GM12892 (cell line): Measurements from ENCODE around the gene TTLL6.

Experiments used
- DNase-seq: peaks from one replicate; pipeline ENCODE4 v3.0.0; 2011; ENCODE audit not compliant: insufficient read length
- FAIRE-seq: peaks from 2 replicates; lab custom pipeline; 2011; peaks lifted over from hg19 to GRCh38; lab: Jason Lieb, UNC
- POLR2A ChIP-seq: IDR thresholded peaks from 2 replicates; pipeline ENCODE4 v1.6.1; 2011; ENCODE audit warnings: low read depth, low read length, control low read depth
- POLR2AphosphoS5 ChIP-seq: IDR thresholded peaks from 2 replicates; pipeline ENCODE4 v1.6.1; 2011; ENCODE audit warnings: low read depth, low read length, control low read depth
- TAF1 ChIP-seq: IDR thresholded peaks from 2 replicates; pipeline ENCODE4 v1.6.1; 2011; ENCODE audit warnings: low read depth, mild to moderate bottlenecking, control low read depth, low read length, borderline replicate concordance

TTLL6 gene

DNA sequence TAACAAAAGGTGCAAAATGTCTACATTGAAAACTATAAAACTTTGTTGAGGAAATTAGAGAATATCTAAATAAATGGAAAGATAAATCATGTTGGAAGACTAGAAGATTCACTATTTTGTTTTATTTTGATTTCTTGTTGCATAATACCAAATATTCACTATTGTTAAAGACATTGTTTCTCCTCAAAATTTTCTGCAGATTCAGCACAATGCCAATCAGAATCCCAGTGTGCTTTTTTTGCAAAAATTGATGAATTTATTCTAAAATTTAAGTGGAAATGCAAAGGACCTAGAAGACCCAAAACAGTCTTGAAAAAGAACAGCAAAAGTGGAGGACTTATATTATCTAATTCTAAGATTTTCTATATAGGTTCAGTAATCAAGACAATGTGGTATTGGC lies 40.4 kb downstream of the TTLL6 start:
- no peak for FAIRE-seq
- no peak for TF ChIP-seq POLR2AphosphoS5
- TF ChIP-seq POLR2A: no peak
- TF ChIP-seq TAF1: no peak
- DNase-seq: no peak

DNA sequence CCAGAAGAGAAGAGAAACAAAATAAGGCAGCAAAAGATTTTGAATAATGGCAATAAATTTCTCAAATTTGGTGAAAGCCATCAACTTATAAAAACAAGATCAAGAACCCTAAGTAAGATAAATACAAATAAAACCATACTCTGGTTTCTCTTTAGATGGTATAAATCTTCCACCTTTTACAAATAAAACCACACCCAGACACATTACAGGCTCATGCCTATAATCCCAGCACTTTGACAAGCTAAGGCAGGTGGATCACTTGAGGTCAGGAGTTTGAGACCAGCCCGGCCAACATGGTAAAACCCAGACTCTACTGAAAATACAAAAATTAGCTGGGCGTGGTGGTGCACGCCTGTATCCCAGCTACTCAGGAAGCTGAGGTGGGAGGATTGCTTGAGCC lies 43.8 kb downstream of the TTLL6 start:
- TF ChIP-seq POLR2AphosphoS5 (no peak), TAF1 (no peak), POLR2A (no peak)
- DNase-seq (no peak), FAIRE-seq (no peak)

DNA sequence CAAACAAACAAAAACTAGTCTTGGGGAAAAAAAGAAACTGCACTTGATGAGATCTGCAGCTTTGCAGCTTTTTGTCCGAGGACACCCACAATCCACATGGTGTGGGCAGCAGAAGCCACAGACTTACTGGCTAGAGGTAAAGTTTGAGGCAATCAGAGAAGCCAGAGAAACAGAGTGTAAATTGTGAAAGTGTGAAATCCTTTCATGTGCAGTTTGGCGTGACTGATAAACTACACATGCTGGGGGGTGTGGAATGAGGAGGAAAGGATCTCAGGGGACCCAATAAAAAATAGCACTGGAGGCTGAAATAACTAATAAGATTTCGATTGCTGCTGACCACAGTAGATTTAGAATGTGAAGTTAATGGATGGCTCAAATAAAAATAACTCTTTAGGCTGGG lies 46.1 kb downstream of the TTLL6 start:
- TF ChIP-seq POLR2A: no peak
- TF ChIP-seq TAF1: no peak
- DNase-seq (no peak), FAIRE-seq (no peak)

DNA sequence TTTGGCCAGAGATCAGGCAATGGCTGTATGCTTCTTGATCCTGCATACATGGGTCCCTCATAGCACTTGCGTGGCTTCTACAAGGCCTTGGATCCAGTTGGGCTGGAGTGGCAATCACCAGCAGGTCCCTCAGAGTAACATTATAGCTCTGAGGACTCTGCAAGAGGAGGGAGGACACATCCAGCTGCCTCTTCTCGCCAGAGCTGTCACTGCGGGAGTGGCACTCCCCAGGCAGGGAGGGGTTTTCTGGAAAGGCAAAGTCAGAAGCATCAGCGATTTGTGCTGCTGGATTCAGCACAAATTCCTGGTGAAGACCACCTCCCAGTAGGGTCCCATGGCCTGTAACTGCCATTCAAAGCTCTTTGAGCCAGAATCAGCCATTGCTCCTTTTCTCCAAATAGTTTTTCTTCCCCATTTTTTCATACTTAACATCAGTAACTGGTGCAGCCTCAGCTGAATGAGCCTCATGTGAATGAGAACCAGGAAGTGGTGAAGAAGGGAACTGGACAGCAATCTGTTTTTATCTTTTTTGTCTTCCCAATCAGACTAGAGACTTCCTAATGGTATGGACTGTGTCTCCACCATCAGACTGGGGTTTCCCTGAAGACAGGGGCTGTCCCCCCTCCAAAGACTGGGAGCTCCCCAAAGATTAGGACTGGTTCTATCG lies 47.9 kb downstream of the TTLL6 start:
- DNase-seq (no peak), FAIRE-seq (no peak)
- no peak for TF ChIP-seq POLR2AphosphoS5

DNA sequence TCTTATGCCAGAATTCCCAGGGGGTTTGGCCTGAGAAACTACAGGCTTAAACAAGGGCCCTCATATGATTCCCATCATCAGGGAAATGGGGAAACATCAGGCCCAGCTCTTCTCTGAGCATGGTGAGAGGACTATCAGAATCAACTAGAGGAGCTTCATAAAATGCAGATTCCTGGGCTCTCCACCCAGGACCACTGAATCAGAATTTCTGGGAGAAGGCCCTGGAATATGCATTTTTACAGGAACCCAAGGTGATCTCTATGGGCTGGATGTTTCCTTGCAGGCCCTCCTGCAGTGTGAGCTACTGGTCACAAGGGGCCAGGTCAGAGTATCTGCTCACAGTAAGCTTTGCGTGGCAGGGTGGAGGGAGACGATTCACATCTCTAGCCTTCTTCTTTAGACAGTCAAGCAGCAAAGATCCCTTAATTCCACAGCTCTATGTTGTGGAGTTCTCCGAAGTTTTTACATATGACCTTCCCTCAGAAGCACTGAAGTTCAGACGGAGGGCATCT lies 49.7 kb downstream of the TTLL6 start:
- TF ChIP-seq POLR2A (no peak), POLR2AphosphoS5 (no peak), TAF1 (no peak)
- FAIRE-seq (no peak), DNase-seq (no peak)

DNA sequence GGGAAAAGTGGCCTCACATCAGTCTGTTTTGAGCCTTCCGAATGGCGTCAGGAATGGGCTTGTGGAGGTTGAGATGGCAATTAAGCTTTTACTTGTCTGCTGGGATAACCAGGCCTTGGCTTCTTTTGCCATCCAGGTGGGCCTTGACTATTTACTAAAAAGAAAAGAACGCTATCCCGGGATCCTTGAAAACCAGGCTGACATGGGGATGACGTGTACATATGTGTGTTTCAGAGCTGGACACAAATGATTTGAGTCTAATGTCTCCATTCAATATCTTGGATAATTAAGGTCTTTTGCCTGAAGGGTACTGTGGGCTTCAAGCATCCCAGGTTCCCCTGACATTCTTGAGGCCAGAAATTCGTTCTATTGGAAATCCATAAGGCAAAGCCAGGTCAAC lies 55.9 kb downstream of the TTLL6 start:
- TF ChIP-seq POLR2AphosphoS5 (no peak), POLR2A (no peak), TAF1 (no peak)
- DNase-seq: no peak
- no peak for FAIRE-seq

DNA sequence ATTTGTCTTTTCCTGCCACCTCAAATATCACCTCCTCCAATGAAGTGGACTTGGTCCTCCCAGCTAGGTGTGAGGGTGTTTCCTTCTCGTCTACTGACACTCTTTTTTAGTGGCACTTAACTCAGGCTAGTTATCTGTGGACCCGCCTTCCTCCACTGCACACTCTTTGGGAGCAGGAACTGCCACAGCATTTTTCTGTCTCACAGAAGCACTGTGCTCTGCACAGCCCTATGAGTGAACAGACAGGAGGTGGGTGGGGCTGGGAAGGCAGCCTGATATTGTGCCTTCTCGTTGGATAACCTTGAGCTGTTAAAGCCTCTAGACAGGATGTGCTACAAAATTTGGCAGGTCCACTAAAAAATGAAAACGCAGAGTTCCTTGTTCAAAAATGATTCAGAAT lies 56.6 kb downstream of the TTLL6 start:
- FAIRE-seq (no peak), DNase-seq (no peak)
- no peak for TF ChIP-seq POLR2AphosphoS5
- no peak for TF ChIP-seq POLR2A
- TF ChIP-seq TAF1: no peak

DNA sequence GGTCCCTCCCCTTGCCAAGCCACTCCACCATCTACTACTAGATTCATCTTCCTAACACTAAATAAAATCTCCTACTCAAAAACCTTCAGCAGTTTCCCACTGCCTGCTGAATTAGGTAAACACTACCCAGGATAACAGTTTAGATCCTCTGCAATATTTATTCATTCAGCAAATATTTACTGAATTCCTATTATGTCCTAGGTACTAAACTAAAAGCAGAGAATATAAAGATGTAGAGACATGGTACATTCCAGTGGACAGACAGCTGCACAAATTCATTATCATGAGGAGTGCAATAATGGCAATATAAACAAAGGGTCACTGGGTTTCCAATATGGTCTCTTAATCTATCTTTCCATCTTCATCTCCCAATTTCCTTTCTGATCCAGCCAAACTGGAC lies 57.7 kb downstream of the TTLL6 start:
- no peak for DNase-seq
- FAIRE-seq: no peak
- TF ChIP-seq POLR2A (no peak), TAF1 (no peak), POLR2AphosphoS5 (no peak)

DNA sequence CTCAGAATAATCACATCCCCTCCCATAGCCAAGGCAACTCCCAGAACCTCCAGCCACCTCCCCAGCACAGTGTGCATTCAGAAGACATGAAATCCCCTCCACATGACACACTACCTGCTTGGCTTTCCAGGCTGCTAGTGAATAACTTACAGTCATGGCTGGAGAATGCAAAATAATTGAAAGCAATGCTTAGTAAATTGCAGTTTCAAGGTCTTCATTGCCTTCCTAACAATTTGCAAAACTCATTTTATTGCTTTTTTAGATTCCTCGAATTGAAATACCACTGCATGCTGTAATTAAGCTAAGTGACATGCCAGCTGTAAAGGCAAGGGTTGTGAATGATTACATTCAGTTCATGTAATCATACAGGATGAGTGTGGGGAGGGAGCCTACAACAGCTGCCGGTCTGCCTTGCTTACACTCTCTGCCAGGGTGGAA lies 59.5 kb downstream of the TTLL6 start:
- no peak for FAIRE-seq
- no peak for DNase-seq
- TF ChIP-seq POLR2AphosphoS5: no peak
- TF ChIP-seq POLR2A: no peak
- no peak for TF ChIP-seq TAF1

DNA sequence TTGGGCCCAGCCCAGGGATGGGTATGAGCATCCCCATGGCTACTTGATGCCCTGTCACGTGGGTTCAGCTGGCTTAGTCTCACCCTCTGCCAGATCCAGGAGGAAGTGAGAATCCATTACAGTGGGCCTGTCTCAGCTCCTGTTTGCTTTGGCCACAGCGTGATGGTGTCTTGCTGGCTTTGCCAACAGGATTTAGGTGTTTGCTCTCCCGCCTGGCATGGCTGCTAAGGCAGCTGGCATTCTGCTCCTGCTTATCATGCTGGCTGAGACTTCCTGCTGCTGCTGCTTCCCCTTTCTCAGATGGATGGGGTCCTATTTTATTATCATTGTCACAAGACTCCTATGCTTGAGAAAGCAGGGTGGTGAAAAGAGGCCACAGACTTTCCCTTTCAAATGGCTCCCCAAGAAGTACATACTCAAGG lies 60.2 kb downstream of the TTLL6 start:
- no peak for DNase-seq

DNA sequence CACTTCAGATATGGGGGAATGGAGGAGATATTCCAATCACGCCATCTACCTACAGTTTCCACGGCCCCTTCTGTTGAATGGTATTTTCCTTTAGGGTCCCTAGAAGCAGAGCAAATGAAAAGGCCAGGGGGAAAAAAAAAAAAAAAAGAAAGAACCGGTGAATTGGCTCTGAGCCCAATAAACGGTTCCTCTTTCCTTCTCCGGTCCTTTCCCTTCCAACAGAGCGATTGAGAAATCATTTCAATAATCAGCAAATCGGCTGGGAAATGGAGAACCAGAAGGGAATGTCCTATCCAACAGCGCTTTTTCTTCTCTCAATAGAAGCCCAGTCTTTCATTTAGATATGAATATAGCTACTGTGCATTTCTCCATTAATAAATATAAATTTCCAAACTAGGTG lies 61.7 kb downstream of the TTLL6 start:
- TF ChIP-seq POLR2AphosphoS5 (no peak), TAF1 (no peak), POLR2A (no peak)
- FAIRE-seq (no peak), DNase-seq (no peak)

More for the DNA sequence above, 60.2 kb downstream of the TTLL6 start:
- no peak for FAIRE-seq
- TF ChIP-seq TAF1 (no peak), POLR2AphosphoS5 (no peak), POLR2A (no peak)

DNA sequence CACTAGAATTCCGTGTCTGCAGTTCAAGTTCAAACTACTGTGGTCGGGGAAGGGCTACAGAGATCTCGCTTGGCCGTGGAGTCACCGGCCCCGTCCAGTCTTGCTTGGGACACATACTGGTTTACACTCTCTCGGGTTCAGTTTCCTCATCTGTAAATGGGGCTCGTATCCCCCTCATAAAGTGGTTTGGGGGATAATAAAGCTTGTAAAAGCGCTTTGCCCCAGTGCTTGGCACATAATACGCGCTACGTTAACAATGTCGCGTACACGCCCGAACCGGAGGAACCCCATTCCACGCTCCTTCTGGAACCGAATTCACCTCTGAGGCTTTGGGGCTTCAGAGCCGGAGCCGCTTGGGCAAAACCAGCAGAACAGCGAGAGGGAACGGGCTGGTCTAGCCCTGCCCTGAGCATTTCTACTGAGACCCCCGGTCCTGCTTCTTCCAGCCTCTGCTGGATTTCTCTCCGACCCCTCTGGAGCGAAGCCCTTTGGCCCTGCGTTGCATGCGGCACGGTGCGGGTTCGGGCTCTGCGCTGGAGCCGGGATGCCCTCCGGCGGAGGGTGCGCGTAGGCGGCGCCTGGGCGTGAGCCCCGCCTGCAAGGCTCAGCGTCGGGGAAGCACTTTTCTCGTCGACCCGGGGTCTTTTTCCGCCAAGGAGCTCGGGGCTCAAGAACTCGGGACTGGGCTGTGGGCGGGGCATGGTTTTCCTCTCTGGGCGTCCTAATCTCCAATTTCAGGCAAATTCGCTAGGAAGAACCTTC lies 62.3 kb downstream of the TTLL6 start:
- FAIRE-seq (no peak), DNase-seq (no peak)
- no peak for TF ChIP-seq POLR2A
